NCI-H187 treated with DMSO at 0.1 percent for 48 hours (cell line): ENCODE data around the gene PUS7.
"Not testable (repeated sequence)": the region's sequence is repeated elsewhere in the genome, so short reads cannot be mapped to it uniquely, and the experiment has no call there.

Source experiments
- DNase-seq: peaks from one replicate; lab custom pipeline; 2025; lab: John Stamatoyannopoulos, UW

The PUS7 gene

DNA sequence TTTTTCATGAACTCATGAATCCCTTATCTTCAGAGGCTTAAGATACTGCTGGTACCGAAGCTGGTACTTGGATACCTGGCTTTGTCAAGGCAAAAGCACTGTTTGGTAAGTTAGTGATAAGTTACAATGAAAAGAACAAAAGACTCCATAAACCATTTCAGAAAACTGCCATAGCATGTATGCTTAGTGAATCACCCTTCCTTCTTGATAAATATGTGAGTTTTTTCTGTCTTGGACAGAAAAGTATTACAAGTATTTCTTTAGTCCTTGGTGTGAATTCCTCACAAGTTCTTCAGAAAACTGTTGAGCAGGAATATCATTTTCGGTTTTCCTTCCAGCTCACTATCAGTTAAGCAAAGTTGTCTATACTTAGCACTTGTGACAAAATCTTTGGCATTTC lies 25.6 kb downstream of the PUS7 start:
- no peak for DNase-seq

DNA sequence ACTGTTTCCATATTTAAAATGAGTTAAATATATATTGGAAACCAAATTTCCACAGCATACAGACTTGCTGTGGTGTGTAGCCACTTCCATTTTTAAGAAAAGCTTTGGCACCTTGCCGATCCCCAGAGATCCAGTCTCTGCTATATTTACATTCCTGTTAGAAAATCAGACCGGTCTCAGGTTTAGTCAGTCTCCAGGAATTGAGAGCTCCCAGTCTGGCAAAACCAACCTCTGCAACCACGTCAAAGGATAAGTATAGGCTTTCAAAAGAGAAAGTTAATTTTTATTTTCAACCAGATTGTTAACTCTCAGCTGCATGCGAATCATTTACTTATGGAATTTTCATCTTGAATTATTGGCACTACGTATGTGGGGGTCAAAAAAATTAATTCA lies 28.2 kb downstream of the PUS7 start:
- DNase-seq: no peak

DNA sequence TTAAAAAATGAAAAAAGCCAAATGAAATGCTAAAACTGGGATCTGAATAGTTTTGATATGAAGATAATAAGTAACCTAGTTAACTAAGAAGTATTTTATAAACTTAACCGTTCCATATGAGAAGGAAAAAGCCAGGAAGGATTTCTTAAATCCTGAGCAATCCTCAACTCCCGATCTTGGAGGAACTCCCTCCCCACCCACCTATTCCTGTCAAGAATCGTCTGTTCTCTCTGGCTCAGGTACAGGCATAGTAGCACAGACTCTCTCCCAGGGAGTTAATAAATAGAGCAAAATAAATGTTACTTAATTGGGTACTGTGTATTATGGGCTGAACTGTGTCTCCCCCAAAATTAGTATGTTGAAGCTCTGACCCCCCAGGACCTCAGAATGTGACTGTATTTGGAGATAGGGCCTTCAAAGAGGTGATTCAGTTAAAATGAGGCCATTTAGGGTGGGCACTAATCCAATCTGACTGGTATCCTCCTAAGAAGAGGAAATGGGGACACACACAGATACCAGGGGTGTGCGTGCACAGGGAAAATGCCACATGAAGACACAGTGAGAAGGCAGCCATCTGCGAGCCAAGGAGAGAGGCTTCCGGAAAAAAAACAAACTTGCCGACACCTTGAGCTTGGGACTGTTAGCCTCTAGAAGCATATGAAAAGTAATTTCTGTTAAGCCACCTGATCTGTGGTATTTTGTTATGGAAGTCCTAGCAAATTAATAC lies 28.7 kb downstream of the PUS7 start:
- no peak for DNase-seq

DNA sequence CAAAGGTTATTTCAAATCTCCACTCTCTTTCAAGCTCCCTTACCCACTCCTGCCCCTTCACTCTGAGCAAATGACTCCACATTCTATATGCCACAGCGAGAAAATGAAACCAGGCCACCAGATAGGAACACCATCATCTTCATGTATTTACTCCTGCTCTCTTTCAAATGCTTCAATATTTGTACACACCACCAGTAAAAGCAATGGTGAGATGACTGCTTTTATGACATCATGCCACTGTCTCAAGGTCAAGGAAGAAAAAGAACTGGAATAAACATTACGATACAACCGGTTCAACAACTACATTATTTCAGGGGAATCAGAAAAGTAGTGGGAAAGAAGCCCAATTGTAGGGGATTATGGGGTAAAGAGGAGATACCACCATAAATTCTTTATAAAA lies 32.7 kb downstream of the PUS7 start:
- no peak for DNase-seq

DNA sequence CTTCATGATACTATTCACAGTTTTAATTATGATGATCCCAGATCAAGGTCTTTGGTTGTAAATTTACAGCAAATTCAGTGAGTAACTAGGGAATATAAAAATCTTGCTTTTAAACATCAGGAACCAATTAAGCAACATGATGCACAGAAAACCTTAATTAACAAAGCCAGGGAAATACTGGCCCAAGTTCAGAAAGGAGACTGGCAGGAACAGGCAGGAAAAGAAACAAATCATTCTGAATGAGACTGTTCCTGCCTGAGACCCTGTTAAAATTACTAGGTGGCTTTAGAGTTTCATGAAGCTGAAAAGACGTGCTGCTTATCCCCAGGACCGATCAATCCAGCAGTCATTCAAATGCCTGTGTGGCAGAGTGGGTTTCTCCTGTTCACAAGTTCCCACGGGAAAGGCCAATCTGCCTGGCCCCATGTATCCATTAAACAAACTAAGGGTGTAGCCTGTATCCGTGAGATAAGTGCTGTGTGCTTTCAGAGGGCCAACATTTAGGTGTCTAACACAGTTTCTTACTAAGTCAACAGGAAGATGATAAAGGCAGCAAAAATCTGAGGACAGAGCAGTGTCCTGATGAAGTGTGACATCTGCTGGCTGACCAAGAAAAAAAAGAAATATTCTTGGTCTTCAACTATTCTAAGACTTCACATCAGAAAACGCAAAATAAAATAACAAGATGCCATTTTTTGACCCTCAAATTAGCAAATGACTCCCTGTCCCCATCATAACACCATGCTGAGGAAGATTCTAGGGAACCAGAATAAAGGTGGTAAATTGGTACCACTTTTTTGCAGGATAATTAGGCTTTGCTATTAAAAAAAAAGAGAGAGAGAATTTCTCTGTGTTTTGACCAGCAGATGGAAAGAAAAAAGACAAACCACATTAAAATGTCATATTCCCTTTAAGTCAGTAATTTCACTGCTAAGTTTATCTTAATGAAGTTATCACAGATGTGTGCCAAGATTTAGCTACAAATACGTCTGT lies 34.2 kb downstream of the PUS7 start:
- DNase-seq: no peak

DNA sequence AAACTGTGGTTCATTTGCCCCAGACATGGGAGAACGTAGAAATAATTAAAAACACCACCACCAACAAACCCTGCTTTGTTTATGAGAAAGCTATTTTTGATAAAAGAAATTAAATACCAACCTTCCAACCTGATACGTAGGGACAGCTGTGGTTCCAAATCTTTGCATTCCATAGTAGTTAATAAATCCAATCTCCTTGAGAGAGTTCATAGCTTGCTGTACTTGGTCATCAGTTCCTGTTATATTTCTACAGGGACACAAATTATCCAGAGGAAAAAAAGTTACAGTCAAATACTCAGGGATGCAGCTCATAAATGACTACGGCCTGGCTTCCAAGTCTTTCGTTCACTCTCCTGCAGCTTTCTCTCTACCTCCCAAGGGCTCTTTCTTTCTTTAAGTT lies 41.1 kb downstream of the PUS7 start:
- DNase-seq: no peak

DNA sequence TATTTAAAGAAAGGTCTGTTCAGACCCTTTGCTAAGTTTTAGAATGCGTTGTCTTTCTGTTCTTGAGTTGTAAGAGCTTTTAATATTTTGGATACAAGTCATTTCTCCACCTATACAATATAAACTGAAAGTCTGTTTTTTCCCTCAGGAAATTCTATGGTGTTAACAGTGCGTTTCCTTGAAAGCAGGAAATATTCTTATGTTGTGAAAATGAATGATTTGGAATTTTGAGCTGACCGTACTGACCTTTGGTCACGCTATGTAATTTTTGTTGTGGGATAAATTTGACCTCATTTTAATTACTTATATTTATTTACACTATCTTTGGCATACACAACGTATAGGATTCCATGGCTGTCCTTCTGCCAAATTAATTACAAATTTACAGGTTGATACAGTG lies 43.5 kb downstream of the PUS7 start:
- no peak for DNase-seq

DNA sequence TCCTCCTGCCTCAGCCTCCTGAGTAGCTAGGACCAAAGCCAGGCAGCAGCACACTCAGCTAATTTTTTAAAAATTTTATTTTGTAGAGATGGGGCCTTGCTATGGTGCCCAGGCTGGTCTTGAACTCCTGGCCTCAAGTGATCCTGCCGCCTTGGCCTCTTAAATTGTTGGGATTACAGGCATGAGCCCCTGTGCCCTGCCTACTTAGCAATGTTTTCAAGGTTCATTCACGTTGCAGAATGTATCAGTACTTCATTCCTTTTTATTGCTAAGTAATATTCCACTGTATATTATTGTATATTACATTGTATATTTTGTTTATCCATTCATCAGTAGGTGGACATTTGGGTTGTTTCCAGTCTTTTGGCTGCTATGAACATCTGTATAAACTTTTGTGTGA lies 44.2 kb downstream of the PUS7 start:
- DNase-seq: no peak

DNA sequence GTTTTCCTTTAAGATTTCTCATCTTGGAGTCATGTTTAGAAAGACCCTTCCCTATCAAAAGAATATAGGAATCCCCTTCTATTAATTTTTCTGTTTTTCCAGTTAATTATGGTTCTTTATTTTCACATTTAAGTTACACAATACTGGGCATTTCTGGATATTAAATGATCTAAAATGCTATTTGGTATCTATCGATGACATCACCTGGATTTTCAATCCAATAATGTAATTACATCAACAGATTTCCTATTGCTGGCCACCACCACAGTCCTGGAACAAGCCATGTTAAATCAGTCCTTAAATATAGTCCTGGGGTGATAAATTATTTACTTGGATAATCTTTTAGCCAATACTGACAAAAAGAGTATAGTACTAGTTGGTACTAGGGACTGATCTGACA lies 48.0 kb downstream of the PUS7 start:
- DNase-seq: no peak

DNA sequence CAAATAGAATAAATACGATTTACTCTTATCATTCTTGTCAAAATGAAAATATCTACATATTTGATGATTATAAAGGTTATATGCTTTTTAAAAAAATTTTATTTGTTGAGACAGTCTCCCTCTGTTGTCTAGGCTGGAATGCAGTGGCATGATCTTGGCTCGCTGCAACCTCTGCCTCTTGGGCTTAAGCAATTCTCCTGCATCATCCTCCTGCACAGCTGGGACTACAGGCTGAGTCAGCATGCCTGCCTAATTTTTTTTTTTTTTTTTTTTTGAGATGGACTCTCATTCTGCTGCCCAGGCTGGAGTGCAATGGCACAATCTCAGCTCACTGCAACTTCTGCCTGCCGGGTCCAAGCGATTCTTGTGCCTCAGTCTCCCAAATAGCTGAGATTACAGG lies 48.9 kb downstream of the PUS7 start:
- no peak for DNase-seq

DNA sequence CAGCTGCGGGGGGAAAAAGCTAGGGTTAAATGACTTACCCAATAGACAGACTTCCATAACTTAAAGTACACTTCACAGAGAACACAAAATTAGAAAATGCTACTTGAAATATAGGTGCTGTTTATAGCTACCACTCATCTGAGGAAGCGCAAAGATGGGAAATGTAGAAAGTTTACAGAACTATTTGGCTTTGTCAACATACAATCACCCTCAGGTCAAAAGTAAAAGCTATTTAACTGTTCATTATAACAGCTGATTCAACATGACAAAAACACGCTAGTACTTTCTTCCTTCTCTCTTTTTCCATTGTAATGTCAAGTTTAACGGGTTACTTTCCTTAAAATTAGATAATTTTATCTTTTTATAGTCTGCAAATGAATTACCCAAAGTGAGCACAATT lies 51.2 kb downstream of the PUS7 start:
- DNase-seq: no peak

DNA sequence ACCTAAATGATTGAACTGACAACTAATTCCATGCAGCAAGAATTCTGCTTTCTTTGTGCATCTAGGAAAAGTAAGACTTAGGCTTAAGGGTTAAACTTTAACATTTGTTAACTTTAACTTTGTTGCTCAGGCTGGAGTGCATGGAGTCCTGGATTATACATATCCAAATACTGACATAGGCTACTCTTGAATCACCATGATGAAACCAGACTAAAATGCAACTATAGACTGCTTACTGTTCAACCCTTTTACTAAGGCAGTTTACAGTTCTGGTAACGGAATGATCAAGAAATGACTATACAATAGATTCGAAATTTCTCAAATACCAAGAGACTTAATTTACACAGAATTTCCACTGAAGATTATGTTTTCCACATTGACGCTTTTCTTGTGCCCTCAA lies 52.0 kb downstream of the PUS7 start:
- no peak for DNase-seq

DNA sequence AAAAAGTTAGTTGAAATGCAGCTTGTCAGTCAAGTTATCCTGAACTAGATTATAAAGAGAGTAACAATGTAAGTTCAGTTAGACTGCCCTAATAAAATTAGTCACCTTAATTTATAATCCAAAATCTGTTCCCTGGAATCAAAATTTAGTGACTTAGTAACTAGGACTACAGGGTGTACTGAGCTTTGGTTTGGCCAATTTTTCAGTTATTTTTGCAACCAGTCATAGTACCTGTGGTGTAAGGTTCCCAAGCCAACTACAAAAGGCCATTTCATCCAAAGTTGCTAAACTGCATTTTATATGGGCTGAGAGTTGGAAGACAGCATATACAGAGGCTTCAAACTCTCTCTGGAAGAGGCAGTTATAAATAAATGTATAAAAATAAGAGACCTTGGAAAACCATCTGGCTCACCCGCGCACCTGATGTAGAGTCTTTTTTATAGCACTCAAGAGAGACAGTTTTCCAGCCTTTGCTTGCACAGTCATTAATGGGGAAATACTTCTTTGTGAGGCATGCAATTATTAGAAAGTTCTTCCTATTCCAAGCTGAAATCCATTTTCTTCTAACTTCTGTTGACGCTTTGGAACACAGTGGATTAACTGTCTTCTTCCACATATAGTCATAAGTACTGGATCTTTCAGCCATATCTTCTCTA lies 59.2 kb downstream of the PUS7 start:
- no peak for DNase-seq

DNA sequence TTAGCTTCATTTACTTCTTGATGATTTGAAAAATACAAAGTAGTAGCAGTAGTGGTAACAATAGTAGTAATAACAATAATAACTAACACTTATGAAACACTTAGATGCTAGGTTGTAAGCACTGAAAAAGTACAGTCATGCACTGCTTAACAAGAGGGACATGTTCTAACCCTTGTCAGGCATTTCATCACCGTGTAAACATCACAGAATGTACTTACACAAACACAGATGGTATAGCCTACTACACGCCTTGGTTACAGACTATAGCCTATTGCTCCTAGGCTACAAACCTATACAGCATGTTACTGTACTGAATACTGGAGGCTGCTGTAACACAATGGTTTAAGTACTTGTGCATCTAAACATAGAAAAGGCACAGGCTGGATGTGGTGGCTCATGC lies 60.6 kb downstream of the PUS7 start:
- no peak for DNase-seq

DNA sequence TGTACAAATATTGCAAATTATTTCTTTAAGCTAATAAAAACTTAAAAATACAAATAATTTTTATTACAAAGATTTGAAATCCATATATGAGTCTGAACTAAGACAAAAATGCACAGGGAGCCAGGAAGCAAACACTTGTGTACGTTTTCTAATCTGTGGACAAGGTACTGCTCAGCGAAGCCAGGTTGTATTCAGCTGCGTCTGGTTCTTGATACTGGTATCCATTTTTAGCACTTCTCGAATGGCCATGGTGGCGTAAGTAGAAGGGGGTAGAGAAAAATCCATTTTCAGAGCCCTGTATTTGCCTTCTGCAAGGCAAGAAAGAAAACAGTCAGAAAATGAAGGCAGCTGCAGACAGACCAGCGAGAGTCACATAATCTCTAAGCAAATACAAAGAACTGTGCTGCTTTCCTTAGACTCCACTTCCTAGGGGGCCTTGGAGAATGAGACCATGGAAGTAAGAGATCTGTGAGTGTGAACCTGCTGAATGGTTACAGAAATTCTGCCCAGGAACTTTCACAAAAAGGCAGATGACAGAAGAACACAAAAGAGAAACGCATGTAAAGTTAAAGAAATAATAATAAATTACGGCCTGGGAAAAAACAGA lies 64.3 kb downstream of the PUS7 start:
- no peak for DNase-seq

DNA sequence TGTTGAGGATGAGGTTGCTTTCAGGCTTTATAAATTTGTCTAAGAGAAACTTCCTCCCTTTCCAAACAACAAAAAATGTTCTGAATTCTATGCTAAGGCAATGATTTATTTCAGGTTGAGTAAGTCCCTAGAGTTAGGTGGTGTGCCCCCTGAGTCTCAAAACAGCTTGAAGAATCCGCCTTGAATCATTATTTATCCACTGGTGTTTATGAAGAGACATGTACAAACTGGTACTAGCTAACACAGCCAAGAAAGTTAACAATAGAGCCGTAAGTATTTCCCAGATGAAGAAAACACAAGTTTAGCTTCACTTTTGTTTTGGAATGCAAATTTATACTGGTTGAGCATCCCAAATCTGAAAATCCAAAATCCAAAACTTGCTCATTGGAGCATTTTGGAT lies 67.2 kb downstream of the PUS7 start:
- DNase-seq: no peak

DNA sequence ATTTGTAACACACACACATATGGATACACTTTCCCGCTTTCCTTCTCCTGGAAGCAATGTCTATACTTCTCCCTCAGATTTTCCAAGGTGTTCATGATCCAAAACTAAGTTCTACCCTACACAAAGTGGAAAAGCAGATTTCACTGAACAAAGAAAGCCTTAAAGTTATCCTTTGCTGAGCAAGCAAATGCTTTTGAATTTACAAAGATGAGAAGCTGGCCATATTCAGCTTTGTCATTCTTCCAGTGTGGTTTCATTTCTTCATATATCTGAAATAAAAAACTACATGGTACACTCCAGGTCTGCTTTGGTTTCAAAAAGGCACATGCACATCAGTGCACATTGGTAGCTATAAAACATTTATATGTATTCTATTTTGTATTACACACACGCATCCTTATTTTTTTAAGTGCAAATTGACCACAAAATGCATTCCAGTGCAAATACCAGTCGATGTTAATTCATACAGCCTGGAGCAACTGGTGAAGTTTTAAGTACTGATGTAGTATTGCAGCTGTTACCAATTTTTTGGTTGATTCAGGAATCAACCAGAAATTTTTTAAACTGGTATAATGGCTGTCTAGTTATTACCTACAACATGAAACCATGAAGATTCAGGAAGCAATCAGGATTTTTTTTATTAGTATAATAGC lies 67.8 kb downstream of the PUS7 start:
- DNase-seq: no peak

DNA sequence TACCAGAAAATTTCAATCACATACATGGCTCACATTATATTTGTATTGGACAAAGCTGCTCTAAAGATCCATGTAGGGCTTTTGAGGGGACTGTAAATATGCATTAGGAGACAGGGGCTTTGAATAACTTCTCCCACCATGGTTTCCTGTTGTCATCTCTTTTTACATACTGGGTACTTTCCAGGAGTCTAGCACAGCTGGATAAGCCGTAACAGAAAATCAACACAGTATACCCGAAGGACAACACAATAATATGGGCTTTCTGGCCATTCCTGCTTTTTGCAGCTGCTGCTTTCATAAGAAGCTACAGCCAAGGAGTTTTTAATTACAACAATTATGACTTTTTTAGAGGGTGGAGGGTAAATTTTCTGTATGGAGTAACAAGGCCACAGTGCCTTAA lies 70.0 kb downstream of the PUS7 start:
- DNase-seq: no peak

DNA sequence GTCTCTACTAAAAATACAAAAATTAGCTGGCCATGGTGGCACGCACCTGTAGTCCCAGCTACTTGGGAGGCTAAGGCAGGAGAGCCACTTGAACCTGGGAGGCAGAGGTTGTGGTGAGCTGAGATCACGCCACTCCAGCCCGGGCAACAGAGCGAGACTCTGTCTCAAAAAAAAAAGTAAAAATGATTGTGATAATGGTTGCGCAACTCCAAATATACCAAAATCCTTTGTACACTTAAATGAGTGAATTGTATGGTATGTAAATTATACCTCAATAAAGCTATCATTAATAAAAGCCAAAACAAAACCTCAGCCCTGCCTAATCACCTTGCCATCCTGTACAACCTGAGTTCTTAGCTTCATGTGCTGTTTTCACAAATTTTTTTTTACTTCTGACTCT lies 71.2 kb downstream of the PUS7 start:
- not testable (repeated sequence) for DNase-seq

DNA sequence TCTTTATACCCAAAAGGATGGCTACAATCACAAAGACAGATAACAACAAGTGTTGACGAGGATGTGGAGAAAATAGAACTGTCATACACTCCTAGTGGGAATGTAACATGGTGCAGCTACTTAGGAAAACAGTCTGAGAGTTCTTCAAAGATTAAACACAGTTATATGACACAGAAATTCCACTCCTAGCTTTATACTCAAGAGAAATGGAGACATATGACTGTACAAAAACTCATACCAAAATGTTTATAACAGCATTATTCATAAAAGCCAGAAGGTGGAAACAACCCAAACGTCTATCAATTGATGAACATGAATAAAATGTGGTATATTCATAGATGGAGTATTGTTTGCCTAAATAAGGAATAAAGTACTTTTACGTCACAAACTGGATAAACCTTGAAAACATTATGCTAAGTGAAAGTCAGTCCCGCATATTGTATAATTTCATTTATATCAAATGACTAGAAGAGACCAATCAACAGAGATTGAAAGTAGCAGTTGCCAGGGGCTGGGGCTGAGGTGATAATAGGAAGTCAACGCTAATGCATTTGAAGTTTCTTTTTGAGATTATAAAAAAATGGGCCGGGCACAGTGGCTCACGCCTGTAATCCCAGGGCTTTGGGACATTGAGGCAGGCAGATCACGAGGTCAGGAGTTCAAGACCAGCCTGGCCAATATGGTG lies 71.8 kb downstream of the PUS7 start:
- no peak for DNase-seq

DNA sequence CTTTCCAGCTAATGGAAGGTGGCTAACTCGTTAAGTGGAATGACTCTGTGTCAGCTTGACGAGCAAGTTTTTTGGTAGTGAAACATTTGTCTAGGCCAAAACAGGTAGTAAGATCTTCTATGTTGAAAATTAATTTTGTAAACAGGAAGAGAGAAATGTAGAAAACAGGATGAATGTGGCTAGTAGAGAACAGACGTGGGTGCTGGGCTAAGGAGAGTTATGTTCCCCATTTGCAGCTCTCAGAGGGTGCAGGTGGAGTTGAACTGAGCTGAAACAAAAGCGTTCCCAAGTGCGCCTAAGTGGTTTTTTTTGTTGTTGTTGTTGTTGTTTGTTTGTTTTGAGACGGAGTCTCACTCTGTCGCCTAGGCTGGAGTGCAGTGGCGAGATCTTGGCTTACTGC lies 73.9 kb downstream of the PUS7 start:
- no peak for DNase-seq
